Erythroblast (primary cell): Measurements from ENCODE around the gene FLT1.

Experiments
- GATA1 ChIP-seq: IDR thresholded peaks from 2 replicates; pipeline ENCODE4 v1.6.1; 2011; ENCODE audit warnings: low read depth, mild to moderate bottlenecking, control low read depth, low read length, moderate library complexity
- POLR2A ChIP-seq: IDR thresholded peaks from 2 replicates; pipeline ENCODE4 v1.6.1; 2011; ENCODE audit warnings: mild to moderate bottlenecking, low read length

DNA sequence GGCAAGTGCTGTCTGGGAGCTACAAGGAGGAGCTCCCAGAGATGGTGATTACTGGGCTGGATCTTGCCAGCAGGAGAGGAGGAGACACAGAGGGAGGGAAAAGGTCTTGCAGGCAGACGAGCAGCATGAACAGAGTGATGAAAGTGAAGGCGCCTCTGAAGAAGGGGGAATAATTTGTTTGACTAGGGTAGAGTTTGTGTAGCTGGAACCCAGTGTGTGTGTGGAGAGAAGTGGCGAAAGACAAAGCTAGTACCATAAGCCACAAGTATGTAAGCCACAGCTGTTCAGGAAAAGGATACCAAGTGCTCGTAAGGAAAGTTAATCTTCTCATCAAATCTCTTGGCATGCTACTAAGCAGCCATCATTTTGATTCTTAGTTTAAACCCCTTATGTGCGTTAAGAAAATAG, 5.4 kb downstream of the FLT1 start:
- TF ChIP-seq GATA1 (no peak), POLR2A (no peak)
